ENCODE data around the gene OSBPL10.

OSBPL10 gene

DNA sequence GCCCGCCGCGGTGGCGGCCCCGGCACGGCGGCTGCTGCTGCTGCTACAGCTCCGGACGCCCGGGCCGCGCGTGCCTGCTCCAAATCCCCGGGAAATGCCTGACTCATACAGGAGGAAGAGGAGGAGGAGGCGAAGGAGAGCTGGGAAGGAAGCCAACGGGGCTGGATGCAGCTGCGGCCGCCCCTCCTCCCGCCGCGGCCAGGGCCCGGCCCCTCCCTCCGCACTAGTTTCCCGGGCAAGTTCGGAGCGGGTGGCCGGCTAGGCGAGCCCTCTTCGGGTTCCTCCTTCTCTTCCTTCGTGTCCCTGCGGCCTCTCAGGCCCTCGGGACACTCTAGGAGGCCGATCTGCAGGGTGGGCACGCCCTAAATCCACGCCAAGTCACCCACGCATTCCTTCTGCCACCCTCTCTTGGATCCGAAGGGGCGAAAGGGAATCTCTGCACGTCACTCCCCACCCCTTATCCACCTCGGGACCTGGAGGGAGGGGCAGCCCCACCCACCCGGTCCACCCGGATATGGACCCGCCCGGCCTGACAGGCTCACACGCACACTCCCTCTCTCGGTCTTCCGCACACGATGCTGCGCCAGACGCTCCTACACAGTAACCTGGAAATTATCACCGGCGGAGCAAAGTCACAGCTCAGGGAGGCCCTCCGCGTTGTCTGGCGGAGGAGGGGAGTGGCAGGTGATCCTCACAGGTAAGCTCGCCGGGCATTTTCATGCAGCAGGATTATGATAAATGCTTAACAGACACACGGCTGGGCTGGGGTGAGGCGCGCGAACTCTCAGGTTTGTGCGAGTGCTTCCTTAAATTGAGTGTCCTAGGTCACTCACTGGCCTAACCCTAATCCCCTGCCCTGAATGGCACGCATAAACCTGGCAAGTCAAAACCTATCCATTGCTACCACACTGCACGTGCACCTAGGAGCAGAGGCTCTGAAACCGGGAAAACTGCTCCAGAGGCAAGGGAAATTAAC lies at the start of gene OSBPL10, which contains the start of gene ZNF860:
Gene OSBPL10 (minus strand): TSS at position 57 of the 976 bp plus-strand sequence. CDS start 83 bp downstream, outside the sequence.
Gene ZNF860 (plus strand): TSS at position 545 of the 976 bp plus-strand sequence. CDS start 7,330 bp downstream, outside the sequence.
- H3K4me3 Mint-ChIP-seq: peak within 1 kb of the TSS; percentile 88
- TF ChIP-seq, protein P1, sequence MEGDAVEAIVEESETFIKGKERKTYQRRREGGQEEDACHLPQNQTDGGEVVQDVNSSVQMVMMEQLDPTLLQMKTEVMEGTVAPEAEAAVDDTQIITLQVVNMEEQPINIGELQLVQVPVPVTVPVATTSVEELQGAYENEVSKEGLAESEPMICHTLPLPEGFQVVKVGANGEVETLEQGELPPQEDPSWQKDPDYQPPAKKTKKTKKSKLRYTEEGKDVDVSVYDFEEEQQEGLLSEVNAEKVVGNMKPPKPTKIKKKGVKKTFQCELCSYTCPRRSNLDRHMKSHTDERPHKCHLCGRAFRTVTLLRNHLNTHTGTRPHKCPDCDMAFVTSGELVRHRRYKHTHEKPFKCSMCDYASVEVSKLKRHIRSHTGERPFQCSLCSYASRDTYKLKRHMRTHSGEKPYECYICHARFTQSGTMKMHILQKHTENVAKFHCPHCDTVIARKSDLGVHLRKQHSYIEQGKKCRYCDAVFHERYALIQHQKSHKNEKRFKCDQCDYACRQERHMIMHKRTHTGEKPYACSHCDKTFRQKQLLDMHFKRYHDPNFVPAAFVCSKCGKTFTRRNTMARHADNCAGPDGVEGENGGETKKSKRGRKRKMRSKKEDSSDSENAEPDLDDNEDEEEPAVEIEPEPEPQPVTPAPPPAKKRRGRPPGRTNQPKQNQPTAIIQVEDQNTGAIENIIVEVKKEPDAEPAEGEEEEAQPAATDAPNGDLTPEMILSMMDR (IDR thresholded peaks at IDR 0.05): no peak
- peak; percentile 45 for DNase-seq
- H3K9me3 Mint-ChIP-seq: no peaks in the 10 kb centered on the region
- H3K4me1 Mint-ChIP-seq: peaks cover 23% of the 10 kb centered on the region
- H3K27me3 Mint-ChIP-seq (ENCODE audit: low read depth, poor library complexity): peaks cover 32% of the 10 kb centered on the region
- H3K36me3 Mint-ChIP-seq (ENCODE audit: low read depth): peaks cover 14% of the 10 kb centered on the region
- no peak within 1 kb of the TSS for H3K27ac Mint-ChIP-seq

DNA sequence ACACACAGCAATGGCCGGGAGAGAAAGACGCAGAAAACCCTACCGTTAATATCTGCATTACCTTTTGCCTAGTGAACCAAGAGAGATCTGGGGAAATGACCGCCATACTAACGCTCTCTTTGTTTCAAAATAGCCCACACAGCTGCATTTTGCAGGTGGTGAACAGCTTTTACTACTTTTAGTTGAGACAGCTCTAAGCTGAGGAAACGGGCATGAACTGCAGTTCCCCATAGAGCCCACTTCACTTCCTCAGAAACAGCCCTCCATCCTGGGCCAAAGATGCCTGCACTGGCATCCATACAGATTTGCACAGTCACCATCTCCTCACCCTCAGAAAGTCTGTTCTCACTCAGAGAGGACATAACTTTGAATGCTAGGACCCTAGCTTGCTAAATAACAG lies 45.5 kb upstream of the OSBPL10 start:
- Mint-ChIP-seq H3K9me3 (no peaks in the 10 kb centered on the region), H3K4me1 (peaks cover 7% of the 10 kb centered on the region), H3K36me3 (ENCODE audit: low read depth) (no peaks in the 10 kb centered on the region), H3K4me3 (no peak overlapping the region), H3K27ac (no peak overlapping the region), H3K27me3 (ENCODE audit: low read depth, poor library complexity) (no peaks in the 10 kb centered on the region)
- TF ChIP-seq, protein P1 (IDR thresholded peaks at IDR 0.05): no peak
- DNase-seq: no peak

- no peak for DNase-seq
- H3K4me3 Mint-ChIP-seq: no peak overlapping the region
- TF ChIP-seq, protein P1 (IDR thresholded peaks at IDR 0.05): no peak
- no peaks in the 10 kb centered on the region for H3K36me3 Mint-ChIP-seq (ENCODE audit: low read depth)
- H3K9me3 Mint-ChIP-seq: no peaks in the 10 kb centered on the region
- H3K27ac Mint-ChIP-seq: no peak overlapping the region
- H3K27me3 Mint-ChIP-seq (ENCODE audit: low read depth, poor library complexity): peaks cover 5% of the 10 kb centered on the region
- H3K4me1 Mint-ChIP-seq: peaks cover 10% of the 10 kb centered on the region
Measured at GRCh38 chr3:32022947-32023346, 41.9 kb upstream of the OSBPL10 start.

GRCh38 chr3:32021748-32022147 lies 40.7 kb upstream of the OSBPL10 start:
- Mint-ChIP-seq H3K4me1 (peaks cover 10% of the 10 kb centered on the region), H3K9me3 (no peaks in the 10 kb centered on the region), H3K27ac (no peak overlapping the region), H3K27me3 (ENCODE audit: low read depth, poor library complexity) (peaks cover 5% of the 10 kb centered on the region), H3K36me3 (ENCODE audit: low read depth) (no peaks in the 10 kb centered on the region), H3K4me3 (no peak overlapping the region)
- DNase-seq: no peak
- TF ChIP-seq, protein P1 (IDR thresholded peaks at IDR 0.05): no peak

DNA sequence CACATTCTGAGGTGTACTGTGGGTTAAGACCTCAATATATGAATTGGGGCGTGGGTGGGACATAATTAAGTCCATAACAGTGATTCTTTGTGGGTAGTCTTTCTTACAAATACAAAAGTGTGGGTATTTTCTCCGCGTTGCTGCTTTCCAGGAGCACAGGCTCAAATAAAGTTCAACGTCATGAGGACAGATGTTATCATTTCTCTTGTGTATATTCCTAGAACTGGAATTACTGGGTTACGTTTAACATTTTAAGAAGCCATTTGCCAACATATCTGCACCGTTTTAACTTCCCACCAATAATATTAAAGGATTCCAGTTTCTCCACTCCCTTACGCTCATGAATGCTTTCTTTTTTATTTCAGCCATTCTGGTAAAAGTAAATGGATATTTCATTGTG lies 40.1 kb upstream of the OSBPL10 start:
- Mint-ChIP-seq H3K27ac (no peak overlapping the region), H3K36me3 (ENCODE audit: low read depth) (no peaks in the 10 kb centered on the region)

More for the DNA sequence above, 40.1 kb upstream of the OSBPL10 start:
- Mint-ChIP-seq H3K4me3 (no peak overlapping the region), H3K27me3 (ENCODE audit: low read depth, poor library complexity) (peaks cover 5% of the 10 kb centered on the region), H3K9me3 (peaks cover 6% of the 10 kb centered on the region), H3K4me1 (peaks cover 10% of the 10 kb centered on the region)
- TF ChIP-seq, protein P1 (IDR thresholded peaks at IDR 0.05): no peak
- DNase-seq: no peak

Data from nephron progenitor cell (in vitro differentiated cells).